Stimulated activated CD8-positive, alpha-beta memory T cell treated with anti-CD3 and anti-CD28 coated beads, Interleukin-15, amount 100 ng/mL, for 48 hours (primary cell): Measurements from ENCODE around the gene D2HGDH.
"Not testable (repeated sequence)": the region's sequence is repeated elsewhere in the genome, so short reads cannot be mapped to it uniquely, and the experiment has no call there.

Source experiments
- DNase-seq, 2 donors: peaks; one replicate each; pipeline ENCODE4 v3.0.0-alpha.2; 2020; ENCODE audit warnings: low read depth in 2 of 2

The D2HGDH gene

GRCh38 chr2:241724975-241725870 is 9.2 kb upstream of the D2HGDH start:
- no peak for DNase-seq

GRCh38 chr2:241726459-241726858 is 8.0 kb upstream of the D2HGDH start:
- DNase-seq: no peak

GRCh38 chr2:241728000-241728399 is 6.4 kb upstream of the D2HGDH start:
- DNase-seq: no peak

GRCh38 chr2:241728627-241729026 is 5.8 kb upstream of the D2HGDH start:
- no peak for DNase-seq

GRCh38 chr2:241729868-241730267 is 4.6 kb upstream of the D2HGDH start:
- DNase-seq: no peak

GRCh38 chr2:241730671-241731293 is 3.6 kb upstream of the D2HGDH start:
- no peak for DNase-seq

- peak; percentile 56 to 63 for DNase-seq
These were observed 1.8 kb upstream of the D2HGDH start for GRCh38 chr2:241732513-241733186.

GRCh38 chr2:241733391-241734207 is 831 bp upstream of the D2HGDH start:
- DNase-seq: no peak

- no peak for DNase-seq
These were observed 293 bp upstream of the D2HGDH start for GRCh38 chr2:241734208-241734466.

GRCh38 chr2:241736111-241736510 is 1.7 kb downstream of the D2HGDH start:
- no peak for DNase-seq

GRCh38 chr2:241738040-241738686 is 3.7 kb downstream of the D2HGDH start:
- no peak for DNase-seq

- no peak for DNase-seq
These were observed 4.7 kb downstream of the D2HGDH start for GRCh38 chr2:241739177-241739576.

- peak; percentile 69 to 72 for DNase-seq
These were observed 5.2 kb downstream of the D2HGDH start for GRCh38 chr2:241739651-241740050.

- peak in 1 of 2 donors; percentile 27 for DNase-seq
These were observed 6.6 kb downstream of the D2HGDH start for GRCh38 chr2:241741016-241741415.

GRCh38 chr2:241742320-241742939 is 8.0 kb downstream of the D2HGDH start:
- DNase-seq: no peak

GRCh38 chr2:241743008-241743407 is 8.6 kb downstream of the D2HGDH start:
- not testable (repeated sequence) for DNase-seq

GRCh38 chr2:241743620-241744019 is 9.2 kb downstream of the D2HGDH start:
- no peak for DNase-seq

GRCh38 chr2:241744028-241744754 is 9.8 kb downstream of the D2HGDH start:
- no peak for DNase-seq

- DNase-seq: no peak
These were observed 10.8 kb downstream of the D2HGDH start for GRCh38 chr2:241745276-241745675.

GRCh38 chr2:241746084-241746483 is 11.7 kb downstream of the D2HGDH start:
- no peak for DNase-seq
